ENCODE data around the gene DNAJB1. TPM values are rescaled to one million over a fixed set of nuclear protein-coding genes. Genes with fewer than 3 reads are reported as not detected.

DNAJB1 gene
- total RNA-seq, 1 donor from 2014 or later = 46.9 TPM

DNA sequence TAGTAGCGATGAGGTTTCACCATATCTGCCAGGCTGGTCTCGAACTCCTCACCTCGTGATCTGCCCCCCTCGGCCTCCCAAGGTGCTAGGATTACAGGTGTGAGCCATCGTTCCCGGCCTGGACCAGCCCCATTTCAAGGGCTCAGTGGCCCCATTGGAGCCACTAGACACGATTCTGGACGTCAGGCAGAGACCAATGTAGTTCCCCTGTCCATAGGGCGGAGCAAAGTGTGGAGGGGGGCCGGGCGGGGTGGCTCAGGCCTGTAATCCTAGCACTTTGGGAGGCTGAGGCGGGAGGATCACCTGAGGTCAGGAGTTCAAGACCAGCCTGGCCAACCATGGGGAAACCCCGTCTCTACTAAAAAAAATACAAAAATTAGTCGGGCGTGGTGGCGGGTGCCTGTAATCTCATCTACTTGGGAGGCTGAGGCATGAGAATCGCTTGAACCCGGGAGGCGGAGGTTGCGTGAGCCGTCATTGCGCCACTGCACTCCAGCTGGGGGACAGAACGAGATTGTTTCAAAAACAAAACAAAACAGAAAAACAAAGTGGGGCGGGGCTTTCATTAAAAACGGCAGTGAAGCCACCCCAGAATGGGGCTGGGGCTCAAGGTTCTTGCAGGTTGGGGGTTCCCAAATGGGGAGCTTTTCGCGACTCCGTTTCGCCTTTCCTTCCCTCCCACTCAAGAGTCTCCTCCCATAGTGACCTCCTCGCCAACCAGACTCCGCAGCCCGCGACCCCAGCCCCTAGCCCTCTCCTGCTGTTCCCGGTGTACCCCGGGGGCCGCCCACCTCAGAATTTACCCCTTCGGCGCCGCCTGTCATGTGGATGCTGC, 10.4 kb upstream of the DNAJB1 start:
- ATAC-seq (no peak), DNase-seq (ENCODE audit: missing footprints) (no peak)
- intact Hi-C loops (cut with DNase I) = no loop called here

DNA sequence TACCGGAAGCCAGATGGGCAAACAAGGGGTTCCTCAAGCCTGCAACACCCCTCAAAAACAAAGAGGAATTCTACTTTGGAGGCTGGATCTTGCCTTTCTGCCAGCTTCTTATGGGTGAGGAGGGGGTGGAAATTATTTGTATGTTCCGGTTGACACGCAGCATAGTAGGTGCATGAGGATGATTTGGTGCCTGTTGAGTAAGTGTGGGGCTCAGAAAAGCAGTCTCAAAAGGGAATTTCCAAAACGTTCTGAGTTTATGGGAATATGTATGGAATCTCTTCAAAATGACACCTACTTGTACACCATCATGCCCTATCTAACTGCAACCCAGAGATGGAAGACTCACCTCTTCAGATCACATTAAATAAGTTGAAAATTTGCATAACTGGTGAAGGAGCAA, 8.2 kb upstream of the DNAJB1 start:
- no peak for DNase-seq (ENCODE audit: missing footprints)
- intact Hi-C loops (cut with DNase I) = no loop called here
- ATAC-seq = no peak

DNA sequence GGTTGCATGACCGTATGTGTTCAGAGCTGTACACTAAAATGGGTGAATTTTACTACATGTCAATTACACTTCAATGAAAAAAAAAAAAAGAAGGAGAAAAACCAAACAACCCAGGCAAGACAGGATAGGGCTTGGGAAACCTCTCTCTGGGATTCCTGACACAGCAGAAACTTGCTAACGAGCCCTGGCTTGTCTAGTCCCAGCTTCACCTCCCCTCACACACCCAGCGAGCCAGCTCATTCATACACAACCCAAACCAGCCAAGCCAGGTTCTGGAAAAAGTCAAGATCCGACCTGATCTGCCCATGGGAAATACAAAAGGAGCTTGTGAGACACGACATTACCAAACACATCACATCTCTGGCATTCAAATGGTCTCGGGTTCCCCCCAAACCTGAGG, 7.5 kb upstream of the DNAJB1 start:
- intact Hi-C loops (cut with DNase I) = no loop called here
- DNase-seq (ENCODE audit: missing footprints) = no peak
- ATAC-seq = no peak

DNA sequence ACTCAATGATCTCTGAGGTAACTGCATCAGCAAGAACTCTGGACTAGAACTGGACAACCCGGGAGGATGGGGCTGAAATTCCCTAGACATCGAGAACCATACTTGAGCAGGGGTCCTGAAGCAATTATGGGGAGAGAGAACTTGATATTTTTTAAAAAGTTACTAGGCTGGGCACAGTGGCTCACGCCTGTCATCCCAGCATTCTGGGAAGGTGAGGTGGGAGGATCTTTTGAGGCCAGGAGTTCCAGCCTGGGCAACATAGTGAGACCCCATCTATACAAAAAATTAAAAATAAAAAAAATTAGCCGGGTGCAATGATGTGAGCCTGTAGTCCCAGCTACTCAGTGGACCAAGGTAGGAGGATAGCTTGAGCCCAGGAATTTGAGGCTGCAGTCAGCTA, 2.3 kb upstream of the DNAJB1 start:
- intact Hi-C loops (cut with DNase I) = no loop called here
- DNase-seq (ENCODE audit: missing footprints) (no peak), ATAC-seq (no peak)

DNA sequence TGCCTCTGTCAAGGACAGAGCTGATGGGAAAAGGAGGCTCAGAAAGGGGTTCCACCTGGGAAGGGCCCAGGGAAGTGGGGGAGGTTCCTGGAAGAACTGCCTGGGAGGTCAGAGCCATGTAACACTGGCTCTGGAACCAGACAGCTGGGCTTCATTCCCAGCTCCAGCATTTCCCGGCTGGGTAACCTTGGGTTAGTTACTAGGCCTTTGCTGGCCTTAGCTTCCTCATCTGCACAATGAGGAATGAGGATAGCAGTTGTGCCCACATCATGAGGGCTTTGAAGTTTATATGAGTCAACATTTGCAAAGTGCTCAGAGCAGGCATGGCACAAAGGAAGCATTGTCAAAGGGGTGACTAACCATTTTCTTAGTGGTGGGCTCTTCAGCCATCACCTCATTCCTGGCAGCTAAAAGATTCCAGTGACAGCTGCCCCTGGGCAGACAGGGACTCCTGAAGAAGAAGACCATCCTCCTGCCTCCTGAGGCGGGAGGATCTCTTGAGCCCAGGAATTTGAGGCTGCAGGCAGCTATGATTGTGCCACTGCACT, 1.7 kb upstream of the DNAJB1 start:
- ATAC-seq (no peak), DNase-seq (ENCODE audit: missing footprints) (no peak)
- intact Hi-C loops (cut with DNase I) = loop anchor here (5.0 kb wide), 1 partner anchor 52 kb away; the partner anchor contains the start of gene NDUFB7

DNA sequence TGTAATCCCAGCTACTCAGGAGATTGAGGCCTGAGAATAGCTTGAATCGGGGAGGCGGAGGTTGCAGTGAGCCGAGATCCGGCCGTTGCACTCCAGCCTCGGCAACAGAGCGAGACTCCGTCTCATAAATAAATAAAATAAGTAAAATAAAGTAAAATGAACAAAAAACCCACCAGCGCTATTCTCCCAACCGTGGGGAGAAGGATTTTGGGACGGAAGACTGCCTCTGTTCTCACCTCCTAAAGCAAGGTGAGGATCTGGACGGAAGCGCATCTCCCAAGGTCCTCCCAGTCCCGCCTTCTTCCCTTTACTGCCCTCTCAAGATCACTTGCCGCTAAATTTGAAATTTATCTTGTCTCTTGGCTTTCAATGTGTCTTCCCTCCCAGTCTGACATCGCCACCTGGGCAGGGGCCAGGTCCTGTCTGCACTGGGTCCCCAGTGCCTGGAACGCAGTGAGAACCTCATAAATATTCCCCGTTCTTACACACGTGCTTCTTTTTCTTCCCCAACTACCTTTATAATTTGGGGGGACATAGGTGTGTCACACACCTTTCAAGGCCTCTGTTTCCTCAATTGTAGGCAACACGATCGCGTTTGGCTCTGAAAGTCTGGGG, 1.2 kb upstream of the DNAJB1 start:
- DNase-seq (ENCODE audit: missing footprints) (no peak), ATAC-seq (no peak)
- intact Hi-C loops (cut with DNase I) = loop anchor here (5.0 kb wide), 1 partner anchor 53 kb away; the partner anchor contains the start of gene NDUFB7

DNA sequence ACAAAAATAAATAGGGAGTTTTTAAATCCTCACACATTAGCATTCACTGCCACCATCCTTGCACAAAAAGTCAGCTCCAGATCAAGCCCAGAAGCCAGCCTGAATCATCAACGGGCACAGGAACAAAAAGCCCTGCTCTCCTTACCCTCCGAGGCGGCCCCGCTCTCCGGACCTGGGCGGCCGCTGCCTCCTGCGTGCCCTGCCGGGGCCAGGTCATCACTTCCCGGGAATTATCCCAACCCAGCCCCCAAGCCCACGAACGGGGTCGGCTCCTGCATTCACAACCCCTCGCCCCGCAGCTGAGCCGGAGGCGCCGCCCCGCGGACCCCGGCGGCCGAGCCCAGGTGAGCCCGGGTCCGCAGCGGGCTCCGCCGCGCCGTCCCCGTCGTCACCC, 754 bp downstream of the DNAJB1 start:
- ATAC-seq = no peak
- intact Hi-C loops (cut with DNase I) = loop anchor here (5.0 kb wide), 1 partner anchor 55 kb away; the partner anchor contains the start of gene NDUFB7

DNA sequence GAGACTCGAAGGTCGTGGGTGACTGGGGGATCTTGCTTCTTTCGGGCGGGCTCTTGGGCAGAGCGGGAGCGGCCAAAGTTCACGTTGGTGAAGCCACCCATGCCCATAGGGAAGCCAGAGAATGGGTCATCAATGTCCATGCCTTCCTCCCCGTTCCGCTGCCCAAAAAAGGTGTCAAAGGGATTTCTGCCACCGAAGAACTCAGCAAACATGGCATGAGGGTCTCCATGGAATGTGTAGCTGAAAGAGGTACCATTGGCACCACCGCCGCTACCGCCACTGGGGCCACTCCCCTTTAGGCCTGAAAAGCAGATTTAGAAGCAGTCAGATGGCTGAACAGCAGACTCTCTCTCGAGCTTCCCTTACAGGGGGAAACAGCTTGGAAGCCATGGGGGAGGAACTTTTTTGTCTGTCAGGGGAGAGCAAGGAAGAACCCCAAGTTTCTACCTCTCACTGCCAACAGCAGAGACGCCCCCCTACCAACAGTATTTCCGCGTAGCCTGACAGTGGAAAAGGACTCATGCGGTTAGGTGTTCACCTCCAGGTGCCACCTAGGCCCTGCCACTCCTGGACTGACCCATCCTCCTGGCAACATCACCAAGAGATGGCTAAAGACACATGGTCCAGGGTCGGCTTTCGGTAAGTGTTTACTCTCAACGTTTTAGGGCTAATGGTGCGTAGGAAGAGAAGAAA, 1.3 kb downstream of the DNAJB1 start:
- DNase-seq (ENCODE audit: missing footprints) (no peak), ATAC-seq (no peak)
- intact Hi-C loops (cut with DNase I) = loop anchor here (5.0 kb wide), 1 partner anchor 55 kb away; the partner anchor contains the start of gene NDUFB7

More for the DNA sequence above, 754 bp downstream of the DNAJB1 start:
- DNase-seq (ENCODE audit: missing footprints) = no peak

DNA sequence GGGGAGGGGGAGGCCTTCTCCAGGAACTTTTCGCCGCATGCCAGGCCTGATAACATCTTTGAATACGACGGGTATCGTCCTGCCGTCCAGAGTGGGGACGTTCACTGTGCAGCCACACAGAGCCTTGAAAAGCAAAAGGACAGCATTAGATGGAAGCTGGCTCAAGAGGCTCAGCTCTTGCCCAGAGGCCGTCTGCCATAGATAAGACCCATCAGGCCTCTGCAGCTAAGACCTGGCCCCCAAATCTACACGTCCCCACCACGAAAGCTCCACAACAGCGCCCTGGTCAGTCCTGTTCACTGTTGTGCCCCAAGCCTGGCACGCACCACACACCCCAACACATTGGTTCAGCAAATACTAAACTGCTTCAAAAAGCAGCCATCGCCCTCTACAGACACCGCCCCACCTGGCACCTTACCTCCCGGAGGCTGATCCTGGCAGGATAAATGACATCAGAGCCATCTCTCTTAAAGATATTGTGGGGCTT, 2.1 kb downstream of the DNAJB1 start:
- intact Hi-C loops (cut with DNase I) = loop anchor here (5.0 kb wide), 1 partner anchor 56 kb away; the partner anchor contains the start of gene NDUFB7
- ATAC-seq (no peak), DNase-seq (ENCODE audit: missing footprints) (no peak)

DNA sequence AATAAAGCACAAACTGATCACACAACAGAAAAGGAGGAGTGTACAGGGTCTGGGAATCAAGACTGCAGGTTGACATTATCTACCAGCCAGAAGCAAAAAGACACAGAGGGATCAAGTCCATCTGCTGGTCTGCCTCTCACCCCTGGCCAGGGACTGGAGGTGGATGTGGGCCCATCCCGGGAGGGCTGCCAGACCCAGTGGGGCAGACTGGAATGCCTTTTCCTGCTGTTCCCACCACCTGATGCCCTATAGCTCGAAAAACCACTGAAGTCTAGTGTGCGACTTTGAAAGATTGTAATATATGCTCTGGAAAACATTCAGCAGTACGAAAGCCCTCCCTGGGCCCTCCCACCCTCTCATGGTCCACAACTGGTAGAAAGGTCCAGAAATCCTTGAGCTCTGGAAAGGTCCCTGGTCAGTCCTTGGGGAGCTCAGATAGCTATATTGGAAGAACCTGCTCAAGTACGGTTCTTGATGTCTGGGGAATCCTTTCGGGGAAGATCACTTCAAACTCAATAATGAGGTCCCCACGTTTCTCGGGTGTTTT, 2.6 kb downstream of the DNAJB1 start:
- DNase-seq (ENCODE audit: missing footprints) = no peak
- intact Hi-C loops (cut with DNase I) = loop anchor here (5.0 kb wide), 1 partner anchor 57 kb away; the partner anchor contains the start of gene NDUFB7
- no peak for ATAC-seq

DNA sequence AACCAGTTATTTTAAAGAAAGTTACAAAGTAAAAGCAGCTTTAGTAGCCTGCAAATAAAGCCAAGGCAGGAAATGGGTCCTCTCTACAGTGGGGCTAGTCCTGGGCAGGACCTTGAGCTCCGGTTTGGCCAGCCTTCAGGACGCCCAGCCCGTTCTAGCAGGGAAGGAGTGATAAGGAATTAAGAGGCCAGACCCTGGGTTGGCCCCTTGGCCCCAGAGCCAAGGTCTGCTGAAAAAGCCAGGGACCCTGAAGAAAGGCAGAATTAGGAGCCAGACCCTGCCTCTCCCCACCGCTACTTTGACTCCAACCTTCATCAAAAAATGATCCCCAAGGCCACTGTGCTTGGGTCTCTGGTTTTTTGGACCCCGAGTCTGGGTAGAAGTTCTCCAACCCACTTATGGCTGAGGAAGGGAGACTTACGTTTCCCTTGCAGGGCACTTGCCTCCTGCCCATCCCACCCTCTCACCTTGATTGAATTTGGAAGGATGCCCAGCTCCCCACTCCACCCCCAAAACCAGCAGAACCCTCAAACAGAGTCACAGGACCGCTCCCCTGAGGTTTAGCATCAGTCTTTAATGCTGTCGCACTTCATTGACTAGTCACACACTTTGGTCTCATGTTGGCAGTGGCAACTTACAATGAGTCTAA, 3.9 kb downstream of the DNAJB1 start:
- DNase-seq (ENCODE audit: missing footprints) (no peak), ATAC-seq (no peak)
- intact Hi-C loops (cut with DNase I) = no loop called here

DNA sequence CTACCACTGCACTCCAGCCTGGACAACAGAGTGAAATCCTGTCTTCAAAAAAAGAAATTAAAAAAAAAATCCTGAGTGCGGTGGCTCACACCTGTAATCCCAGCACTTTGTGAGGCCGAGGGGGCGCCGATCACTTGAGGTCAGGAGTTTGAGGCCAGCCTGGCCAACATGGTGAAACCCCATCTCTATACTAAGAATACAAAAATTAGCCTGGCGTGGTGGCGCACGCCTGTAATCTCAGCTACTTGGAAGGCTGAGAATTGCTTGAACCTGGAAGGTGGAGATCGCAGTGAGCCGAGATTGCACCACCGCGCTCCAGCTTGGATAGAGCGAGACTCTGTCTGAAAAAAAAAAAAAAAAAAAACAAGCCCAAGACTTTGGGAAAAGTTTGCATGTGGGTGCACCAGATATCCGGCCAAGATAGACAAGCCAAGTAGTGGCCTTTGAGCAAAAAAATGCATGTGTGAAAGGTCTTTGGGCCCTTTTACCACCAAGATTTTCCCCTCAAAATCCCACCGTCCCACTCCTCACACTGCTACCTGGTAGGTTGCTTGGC, 5.7 kb downstream of the DNAJB1 start:
- intact Hi-C loops (cut with DNase I) = no loop called here
- no peak for ATAC-seq
- DNase-seq (ENCODE audit: missing footprints) = no peak

DNA sequence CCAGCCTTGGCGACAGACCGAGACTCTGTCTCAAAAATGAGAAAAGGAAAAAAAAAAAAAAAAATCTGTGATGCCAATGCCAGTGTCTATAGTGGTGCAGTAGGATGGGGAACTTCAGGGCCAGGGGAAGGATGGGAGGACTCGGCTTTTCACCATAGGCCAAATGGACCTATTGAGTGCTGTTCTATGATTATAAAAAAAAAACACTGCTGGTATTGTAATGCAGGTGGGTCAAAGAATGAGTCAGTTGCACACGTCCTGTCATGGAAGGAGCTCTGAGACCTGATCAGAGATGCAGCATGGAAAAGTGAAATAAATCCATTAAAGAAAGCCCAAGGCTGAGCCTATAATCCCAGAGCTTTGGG, 7.0 kb downstream of the DNAJB1 start:
- DNase-seq (ENCODE audit: missing footprints) = no peak
- intact Hi-C loops (cut with DNase I) = no loop called here
- peak; percentile 11 for ATAC-seq

DNA sequence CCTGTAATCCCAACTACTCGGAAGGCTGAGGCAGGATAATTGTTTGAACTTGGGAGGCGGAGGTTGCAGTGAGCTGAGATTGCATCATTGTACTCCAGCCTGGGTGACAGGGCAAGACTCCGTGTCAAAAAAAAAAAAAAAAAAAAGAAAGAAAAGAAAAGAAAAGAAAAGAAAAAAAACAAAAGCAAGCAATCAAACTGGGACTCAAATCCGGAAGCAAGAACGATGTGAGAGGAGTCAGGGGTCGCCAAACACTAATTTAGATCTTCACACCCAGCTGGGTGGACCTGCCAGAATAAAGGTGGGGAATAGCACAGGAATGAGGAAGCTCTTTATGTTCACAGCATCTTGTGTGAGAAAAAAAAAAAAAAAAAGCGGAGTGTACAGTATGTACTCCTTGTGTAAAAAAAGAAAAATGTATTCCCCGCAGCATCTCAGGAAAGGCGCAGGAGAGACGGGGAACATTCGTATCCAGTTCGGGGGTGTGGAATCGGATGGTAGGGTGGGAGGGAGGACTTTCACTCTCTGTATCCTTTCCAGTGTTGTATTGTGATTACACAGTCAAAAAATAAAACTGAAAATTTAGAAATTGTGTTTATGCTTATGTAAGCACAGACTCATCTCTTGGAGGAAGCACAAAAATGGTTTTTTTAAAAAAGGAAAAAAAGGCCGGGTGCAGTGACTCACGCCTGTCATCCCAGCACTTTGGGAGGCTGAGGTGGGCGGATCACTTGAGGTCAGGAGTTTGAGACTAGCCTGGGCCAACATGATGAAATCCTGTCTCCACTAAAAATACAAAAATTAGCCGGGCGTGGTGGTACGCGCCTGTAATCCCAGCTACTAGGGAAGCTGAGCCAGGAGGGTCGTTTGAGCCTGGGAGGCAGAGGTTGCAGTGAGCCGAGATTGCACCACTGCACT, 7.6 kb downstream of the DNAJB1 start:
- DNase-seq (ENCODE audit: missing footprints) = peak; percentile 70
- intact Hi-C loops (cut with DNase I) = no loop called here

DNA sequence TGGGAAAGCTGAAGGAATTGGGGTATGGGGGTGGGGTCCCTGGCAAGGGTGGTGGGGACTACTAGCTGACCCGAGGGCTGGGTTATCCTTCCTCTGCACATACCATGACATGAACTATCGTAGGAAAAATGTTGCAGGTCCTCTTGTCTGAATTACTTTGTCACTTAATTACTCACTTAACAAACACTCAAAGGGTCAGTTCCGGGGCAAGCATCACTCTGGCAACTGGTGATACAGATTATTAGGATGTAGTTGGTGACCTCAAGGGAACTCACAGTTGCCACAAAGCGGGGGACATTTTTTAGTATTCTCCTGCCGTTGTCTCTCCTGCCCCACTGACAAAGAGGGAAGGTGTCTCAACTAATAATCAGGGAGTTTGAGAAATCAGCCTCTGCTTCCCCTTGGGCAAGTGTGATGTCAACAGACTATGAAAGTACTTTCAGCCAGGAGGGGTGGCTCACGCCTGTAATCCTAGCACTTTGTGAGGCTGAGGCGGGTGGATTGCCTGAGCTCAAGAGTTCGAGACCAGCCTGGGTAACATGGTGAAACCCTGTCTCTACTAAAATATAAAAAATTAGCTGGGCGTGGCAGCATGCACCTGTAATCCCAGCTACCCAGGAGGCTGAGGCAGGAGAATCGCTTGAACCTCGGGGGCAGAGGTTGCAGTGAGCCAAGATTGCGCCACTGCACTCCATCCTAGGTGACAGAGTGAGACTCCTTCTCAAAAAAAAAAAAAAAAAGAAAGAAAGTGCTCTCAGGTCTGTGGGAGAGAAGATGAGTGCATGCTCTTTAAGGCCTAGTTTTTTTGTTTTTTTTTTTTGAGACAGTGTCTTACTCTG, 10.3 kb downstream of the DNAJB1 start:
- intact Hi-C loops (cut with DNase I) = no loop called here
- ATAC-seq = no peak
- no peak for DNase-seq (ENCODE audit: missing footprints)

More for the DNA sequence above, 7.6 kb downstream of the DNAJB1 start:
- peak; percentile 51 for ATAC-seq

All from Right ventricle myocardium inferior (tissue), 1 donor.